Hepatic stellate cell (primary cell): Measurements from ENCODE around the gene SIX4.

Source experiments
- DNase-seq: peaks from one replicate; pipeline ENCODE4 v3.0.0; 2011; ENCODE audit warnings: low spot score

SIX4 gene

GRCh38 chr14:60721326-60722106 is 2.6 kb downstream of the SIX4 start:
- peak; percentile 46 for DNase-seq

GRCh38 chr14:60720962-60721325 is 3.2 kb downstream of the SIX4 start:
- no peak for DNase-seq

- DNase-seq = no peak
Measured at GRCh38 chr14:60720391-60720790, 3.8 kb downstream of the SIX4 start.

- no peak for DNase-seq
Measured at GRCh38 chr14:60713513-60713912, 10.6 kb downstream of the SIX4 start.

GRCh38 chr14:60710494-60710893 is 13.7 kb downstream of the SIX4 start:
- DNase-seq = no peak

GRCh38 chr14:60707858-60708257 is 16.3 kb downstream of the SIX4 start:
- DNase-seq = no peak

GRCh38 chr14:60705100-60705499 is 19.1 kb downstream of the SIX4 start:
- DNase-seq = no peak

- DNase-seq = no peak
Measured at GRCh38 chr14:60700598-60700997, 23.6 kb downstream of the SIX4 start.

GRCh38 chr14:60695327-60695726 is 28.8 kb downstream of the SIX4 start:
- DNase-seq = no peak

GRCh38 chr14:60691383-60692113 is 32.6 kb downstream of the SIX4 start:
- DNase-seq = no peak

GRCh38 chr14:60686865-60687264 is 37.3 kb downstream of the SIX4 start:
- no peak for DNase-seq

GRCh38 chr14:60684203-60684602 is 39.9 kb downstream of the SIX4 start:
- no peak for DNase-seq

- no peak for DNase-seq
Measured at GRCh38 chr14:60681271-60681670, 42.9 kb downstream of the SIX4 start.

GRCh38 chr14:60680511-60680910 is 43.6 kb downstream of the SIX4 start:
- DNase-seq = no peak

- no peak for DNase-seq
Measured at GRCh38 chr14:60679566-60680258, 44.4 kb downstream of the SIX4 start.

- DNase-seq = no peak
Measured at GRCh38 chr14:60677701-60678100, 46.5 kb downstream of the SIX4 start.

GRCh38 chr14:60670989-60671388 is 53.2 kb downstream of the SIX4 start:
- no peak for DNase-seq

GRCh38 chr14:60668431-60669112 is 55.6 kb downstream of the SIX4 start:
- DNase-seq = no peak

- DNase-seq = no peak
Measured at GRCh38 chr14:60665177-60665550, 59.0 kb downstream of the SIX4 start.

GRCh38 chr14:60662982-60663381 is 61.2 kb downstream of the SIX4 start:
- no peak for DNase-seq

- no peak for DNase-seq
Measured at GRCh38 chr14:60661721-60662120, 62.4 kb downstream of the SIX4 start.
